Stimulated activated CD8-positive, alpha-beta memory T cell treated with anti-CD3 and anti-CD28 coated beads, Interleukin-12 subunit alpha, Interleukin-12 subunit beta, amount 100 ng/mL, for 24 hours (primary cell): ENCODE data around the gene KCNN3.

Experiments
- DNase-seq: peaks from one replicate; pipeline ENCODE4 v3.0.0-alpha.2; 2020; ENCODE audit errors: extremely low read depth

The KCNN3 gene

DNA sequence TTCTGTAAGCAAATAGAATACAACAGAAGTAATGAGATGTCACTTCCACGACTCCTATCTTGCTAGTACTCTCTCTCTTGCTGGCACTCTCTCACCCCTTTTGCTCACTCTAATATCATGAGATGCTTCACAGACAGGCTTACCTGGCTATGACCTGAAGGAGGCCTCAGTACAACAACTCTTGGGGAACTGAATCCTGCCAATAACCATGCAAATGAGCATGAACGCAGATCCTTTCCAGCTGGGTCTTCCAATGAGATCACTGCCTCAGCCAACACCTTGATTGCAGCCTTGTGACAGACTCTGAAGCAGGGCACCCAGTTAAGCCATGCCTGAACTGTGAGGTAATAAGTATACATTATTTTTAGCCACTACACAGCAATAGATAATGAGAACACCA is 209.0 kb downstream of the KCNN3 start:
- DNase-seq, result no peak

DNA sequence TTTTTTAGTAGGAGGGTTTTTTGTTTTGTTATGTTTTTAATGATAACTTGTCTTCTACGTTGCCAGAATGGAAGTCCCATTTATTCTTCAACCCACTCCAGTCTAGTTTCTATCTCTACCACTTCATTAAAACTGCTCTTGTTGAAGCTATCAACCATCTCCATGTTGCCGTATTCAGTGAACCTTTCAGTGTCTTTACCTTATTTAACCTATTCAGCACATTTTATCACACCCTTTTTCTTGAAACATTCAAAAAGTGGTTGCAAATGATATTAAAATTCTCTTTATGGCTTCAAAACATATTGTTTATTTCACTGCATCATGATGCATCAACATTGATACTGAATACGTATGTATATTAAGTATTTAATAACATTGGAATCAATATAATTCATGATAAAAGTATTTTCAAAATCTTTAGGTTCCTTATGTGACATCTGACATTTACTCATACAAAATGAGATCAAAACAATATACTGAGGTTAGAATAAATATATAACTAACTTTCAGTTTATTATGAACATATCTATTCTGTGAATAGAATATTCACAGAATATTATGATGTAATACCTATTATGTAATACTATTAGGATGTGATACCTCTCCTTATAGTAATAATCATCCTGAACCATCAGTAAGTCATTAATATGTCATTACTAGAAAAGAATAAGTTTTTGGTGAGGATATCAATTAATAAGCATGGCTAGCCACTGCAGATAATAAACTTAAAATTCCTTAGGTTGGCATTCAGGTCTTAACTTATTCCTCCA is 210.1 kb downstream of the KCNN3 start:
- DNase-seq, result no peak

DNA sequence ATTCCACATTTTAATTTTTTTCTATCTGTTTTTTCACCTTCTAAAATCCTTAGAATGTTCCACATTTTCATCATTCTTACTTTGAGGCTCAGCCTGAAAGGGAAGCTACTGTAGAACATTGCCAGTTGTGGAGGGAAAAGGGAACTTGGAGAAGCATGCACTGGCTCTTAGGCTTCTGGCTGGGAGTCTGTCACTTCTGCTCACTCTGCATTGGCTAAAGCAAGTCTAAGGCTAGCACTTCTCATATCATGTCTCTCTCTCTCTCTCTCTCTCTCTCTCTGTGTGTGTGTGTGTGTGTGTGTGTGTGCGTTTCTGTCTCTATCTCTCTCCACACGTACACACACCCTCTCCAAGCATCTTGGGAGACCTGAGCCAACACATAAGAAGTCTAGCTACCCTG is 212.5 kb downstream of the KCNN3 start:
- no peak for DNase-seq

DNA sequence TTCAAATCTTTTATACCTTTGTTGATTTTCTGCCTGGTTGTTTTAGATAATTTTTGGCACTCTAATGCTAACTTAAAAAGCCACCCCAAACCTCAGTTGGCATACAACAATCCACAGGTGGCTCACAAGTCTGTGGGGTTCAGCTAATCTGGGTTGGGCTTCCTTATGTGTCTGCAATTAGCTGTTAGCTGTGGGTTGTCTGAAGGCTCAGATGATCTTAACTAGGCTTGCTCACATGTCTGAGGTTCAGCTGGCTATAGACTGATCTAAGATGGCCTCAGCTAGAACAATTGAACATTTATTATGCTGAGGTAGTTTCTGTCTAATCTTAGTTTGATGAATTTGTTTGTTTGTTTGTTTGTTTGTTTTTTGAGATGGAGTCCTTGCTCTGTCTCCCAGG is 217.2 kb downstream of the KCNN3 start:
- DNase-seq, result no peak
